GM23338 (cell line): ENCODE data around the gene IFNA4.
"Not testable (repeated sequence)": the region's sequence is repeated elsewhere in the genome, so short reads cannot be mapped to it uniquely, and the experiment has no call there.

Source experiments
- CREB1 ChIP-seq: fragments of 250-450 bp; sonication (Bioruptor Pico); IDR thresholded peaks from 2 replicates; pipeline ENCODE4 v1.5.0; 2020; ENCODE audit warnings: low read depth, mild to moderate bottlenecking, moderate library complexity
- EZH2 ChIP-seq: fragments of 200-600 bp; sonication (generic); IDR thresholded peaks from one replicate; pipeline ENCODE4 v1.8.0; 2017; ENCODE audit warnings: antibody characterized with exemption, mild to moderate bottlenecking, low read depth; ENCODE audit not compliant: unreplicated experiment
- EZH2phosphoT487 ChIP-seq: fragments of 200-600 bp; sonication (generic); IDR thresholded peaks from one replicate; pipeline ENCODE4 v1.8.1; 2018; ENCODE audit warnings: antibody characterized with exemption; ENCODE audit not compliant: unreplicated experiment
- JUNB ChIP-seq: IDR thresholded peaks from one replicate; pipeline ENCODE4 v1.6.1; 2016; ENCODE audit warnings: antibody characterized with exemption; ENCODE audit not compliant: unreplicated experiment
- NANOG ChIP-seq: IDR thresholded peaks from 2 replicates; pipeline ENCODE4 v1.6.1; 2016; ENCODE audit warnings: antibody characterized with exemption, borderline replicate concordance
- POLR2AphosphoS5 ChIP-seq: IDR thresholded peaks from 2 replicates; pipeline ENCODE4 v1.6.1; 2016; ENCODE audit warnings: antibody characterized with exemption, low read depth
- STAT1 ChIP-seq: IDR thresholded peaks from one replicate; pipeline ENCODE4 v1.6.1; 2016; ENCODE audit warnings: antibody characterized with exemption; ENCODE audit not compliant: unreplicated experiment
- ZNF114 ChIP-seq: fragments of 250-450 bp; sonication (Bioruptor Pico); IDR thresholded peaks from 2 replicates; pipeline ENCODE4 v1.5.0; 2020; ENCODE audit warnings: mild to moderate bottlenecking, moderate library complexity
- ZNF331 ChIP-seq: fragments of 250-450 bp; sonication (Bioruptor Pico); IDR thresholded peaks from 2 replicates; pipeline ENCODE4 v1.5.0; 2020; ENCODE audit warnings: low read depth, mild to moderate bottlenecking, moderate library complexity
- TF ChIP-seq, protein P1 (sequence below), 2 experiments: fragments of 200-600 bp in 1 of 2; sonication (generic) in 1 of 2; conservative IDR thresholded peaks; 2 replicates each; pipeline versions ENCODE4 v1.5.1 to v1.6.1; 2016 to 2017; ENCODE audit warnings: antibody characterized with exemption in 2 of 2, low read depth in 2 of 2, mild to moderate bottlenecking in 2 of 2, moderate library complexity in 1 of 2
- TF ChIP-seq, protein P2 (sequence below): IDR thresholded peaks from one replicate; pipeline ENCODE4 v1.6.1; 2018; ENCODE audit warnings: antibody characterized with exemption; ENCODE audit not compliant: unreplicated experiment
- TF ChIP-seq, protein P3 (sequence below): IDR thresholded peaks from 2 replicates; pipeline ENCODE4 v1.6.1; 2016; ENCODE audit warnings: antibody characterized with exemption
- TF ChIP-seq, protein P4 (sequence below): fragments of 250-450 bp; sonication (Bioruptor Pico); IDR thresholded peaks from 2 replicates; pipeline ENCODE4 v1.5.0; 2020; ENCODE audit warnings: mild to moderate bottlenecking, moderate library complexity

DNA sequence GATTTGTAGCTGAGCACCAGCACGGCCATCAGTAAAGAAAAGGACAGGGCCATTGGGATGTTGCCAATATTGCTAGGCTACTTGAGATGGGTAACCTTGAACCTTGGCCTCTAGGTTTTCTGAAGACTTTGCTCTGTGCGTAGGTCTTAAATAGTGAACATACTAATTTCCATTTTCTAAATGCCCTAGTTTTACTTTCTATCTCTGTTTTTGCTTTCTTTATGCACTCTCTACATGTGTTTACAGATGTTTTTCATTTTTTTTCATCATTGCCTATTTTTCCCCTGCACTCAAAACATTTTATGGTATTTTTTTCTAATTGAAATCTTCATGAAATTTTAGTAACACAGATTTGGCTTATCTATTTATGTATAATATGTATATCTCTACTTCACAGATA is 20.8 kb downstream of the IFNA4 start, which contains the start of gene IFNA21:
- TF ChIP-seq, protein P1, sequence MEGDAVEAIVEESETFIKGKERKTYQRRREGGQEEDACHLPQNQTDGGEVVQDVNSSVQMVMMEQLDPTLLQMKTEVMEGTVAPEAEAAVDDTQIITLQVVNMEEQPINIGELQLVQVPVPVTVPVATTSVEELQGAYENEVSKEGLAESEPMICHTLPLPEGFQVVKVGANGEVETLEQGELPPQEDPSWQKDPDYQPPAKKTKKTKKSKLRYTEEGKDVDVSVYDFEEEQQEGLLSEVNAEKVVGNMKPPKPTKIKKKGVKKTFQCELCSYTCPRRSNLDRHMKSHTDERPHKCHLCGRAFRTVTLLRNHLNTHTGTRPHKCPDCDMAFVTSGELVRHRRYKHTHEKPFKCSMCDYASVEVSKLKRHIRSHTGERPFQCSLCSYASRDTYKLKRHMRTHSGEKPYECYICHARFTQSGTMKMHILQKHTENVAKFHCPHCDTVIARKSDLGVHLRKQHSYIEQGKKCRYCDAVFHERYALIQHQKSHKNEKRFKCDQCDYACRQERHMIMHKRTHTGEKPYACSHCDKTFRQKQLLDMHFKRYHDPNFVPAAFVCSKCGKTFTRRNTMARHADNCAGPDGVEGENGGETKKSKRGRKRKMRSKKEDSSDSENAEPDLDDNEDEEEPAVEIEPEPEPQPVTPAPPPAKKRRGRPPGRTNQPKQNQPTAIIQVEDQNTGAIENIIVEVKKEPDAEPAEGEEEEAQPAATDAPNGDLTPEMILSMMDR (conservative IDR thresholded peaks at IDR 0.05; ENCODE audit: low read depth in 2 of 2): not testable (repeated sequence)
- not testable (repeated sequence) for TF ChIP-seq STAT1; EZH2; POLR2AphosphoS5; EZH2phosphoT487; ZNF114 (CRISPR knock-in tag); CREB1 (CRISPR knock-in tag); JUNB; ZNF331 (CRISPR knock-in tag); NANOG
- TF ChIP-seq, protein P2, sequence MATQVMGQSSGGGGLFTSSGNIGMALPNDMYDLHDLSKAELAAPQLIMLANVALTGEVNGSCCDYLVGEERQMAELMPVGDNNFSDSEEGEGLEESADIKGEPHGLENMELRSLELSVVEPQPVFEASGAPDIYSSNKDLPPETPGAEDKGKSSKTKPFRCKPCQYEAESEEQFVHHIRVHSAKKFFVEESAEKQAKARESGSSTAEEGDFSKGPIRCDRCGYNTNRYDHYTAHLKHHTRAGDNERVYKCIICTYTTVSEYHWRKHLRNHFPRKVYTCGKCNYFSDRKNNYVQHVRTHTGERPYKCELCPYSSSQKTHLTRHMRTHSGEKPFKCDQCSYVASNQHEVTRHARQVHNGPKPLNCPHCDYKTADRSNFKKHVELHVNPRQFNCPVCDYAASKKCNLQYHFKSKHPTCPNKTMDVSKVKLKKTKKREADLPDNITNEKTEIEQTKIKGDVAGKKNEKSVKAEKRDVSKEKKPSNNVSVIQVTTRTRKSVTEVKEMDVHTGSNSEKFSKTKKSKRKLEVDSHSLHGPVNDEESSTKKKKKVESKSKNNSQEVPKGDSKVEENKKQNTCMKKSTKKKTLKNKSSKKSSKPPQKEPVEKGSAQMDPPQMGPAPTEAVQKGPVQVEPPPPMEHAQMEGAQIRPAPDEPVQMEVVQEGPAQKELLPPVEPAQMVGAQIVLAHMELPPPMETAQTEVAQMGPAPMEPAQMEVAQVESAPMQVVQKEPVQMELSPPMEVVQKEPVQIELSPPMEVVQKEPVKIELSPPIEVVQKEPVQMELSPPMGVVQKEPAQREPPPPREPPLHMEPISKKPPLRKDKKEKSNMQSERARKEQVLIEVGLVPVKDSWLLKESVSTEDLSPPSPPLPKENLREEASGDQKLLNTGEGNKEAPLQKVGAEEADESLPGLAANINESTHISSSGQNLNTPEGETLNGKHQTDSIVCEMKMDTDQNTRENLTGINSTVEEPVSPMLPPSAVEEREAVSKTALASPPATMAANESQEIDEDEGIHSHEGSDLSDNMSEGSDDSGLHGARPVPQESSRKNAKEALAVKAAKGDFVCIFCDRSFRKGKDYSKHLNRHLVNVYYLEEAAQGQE: not testable (repeated sequence)
- TF ChIP-seq, protein P3, sequence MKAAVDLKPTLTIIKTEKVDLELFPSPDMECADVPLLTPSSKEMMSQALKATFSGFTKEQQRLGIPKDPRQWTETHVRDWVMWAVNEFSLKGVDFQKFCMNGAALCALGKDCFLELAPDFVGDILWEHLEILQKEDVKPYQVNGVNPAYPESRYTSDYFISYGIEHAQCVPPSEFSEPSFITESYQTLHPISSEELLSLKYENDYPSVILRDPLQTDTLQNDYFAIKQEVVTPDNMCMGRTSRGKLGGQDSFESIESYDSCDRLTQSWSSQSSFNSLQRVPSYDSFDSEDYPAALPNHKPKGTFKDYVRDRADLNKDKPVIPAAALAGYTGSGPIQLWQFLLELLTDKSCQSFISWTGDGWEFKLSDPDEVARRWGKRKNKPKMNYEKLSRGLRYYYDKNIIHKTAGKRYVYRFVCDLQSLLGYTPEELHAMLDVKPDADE: not testable (repeated sequence)
- TF ChIP-seq, protein P4, sequence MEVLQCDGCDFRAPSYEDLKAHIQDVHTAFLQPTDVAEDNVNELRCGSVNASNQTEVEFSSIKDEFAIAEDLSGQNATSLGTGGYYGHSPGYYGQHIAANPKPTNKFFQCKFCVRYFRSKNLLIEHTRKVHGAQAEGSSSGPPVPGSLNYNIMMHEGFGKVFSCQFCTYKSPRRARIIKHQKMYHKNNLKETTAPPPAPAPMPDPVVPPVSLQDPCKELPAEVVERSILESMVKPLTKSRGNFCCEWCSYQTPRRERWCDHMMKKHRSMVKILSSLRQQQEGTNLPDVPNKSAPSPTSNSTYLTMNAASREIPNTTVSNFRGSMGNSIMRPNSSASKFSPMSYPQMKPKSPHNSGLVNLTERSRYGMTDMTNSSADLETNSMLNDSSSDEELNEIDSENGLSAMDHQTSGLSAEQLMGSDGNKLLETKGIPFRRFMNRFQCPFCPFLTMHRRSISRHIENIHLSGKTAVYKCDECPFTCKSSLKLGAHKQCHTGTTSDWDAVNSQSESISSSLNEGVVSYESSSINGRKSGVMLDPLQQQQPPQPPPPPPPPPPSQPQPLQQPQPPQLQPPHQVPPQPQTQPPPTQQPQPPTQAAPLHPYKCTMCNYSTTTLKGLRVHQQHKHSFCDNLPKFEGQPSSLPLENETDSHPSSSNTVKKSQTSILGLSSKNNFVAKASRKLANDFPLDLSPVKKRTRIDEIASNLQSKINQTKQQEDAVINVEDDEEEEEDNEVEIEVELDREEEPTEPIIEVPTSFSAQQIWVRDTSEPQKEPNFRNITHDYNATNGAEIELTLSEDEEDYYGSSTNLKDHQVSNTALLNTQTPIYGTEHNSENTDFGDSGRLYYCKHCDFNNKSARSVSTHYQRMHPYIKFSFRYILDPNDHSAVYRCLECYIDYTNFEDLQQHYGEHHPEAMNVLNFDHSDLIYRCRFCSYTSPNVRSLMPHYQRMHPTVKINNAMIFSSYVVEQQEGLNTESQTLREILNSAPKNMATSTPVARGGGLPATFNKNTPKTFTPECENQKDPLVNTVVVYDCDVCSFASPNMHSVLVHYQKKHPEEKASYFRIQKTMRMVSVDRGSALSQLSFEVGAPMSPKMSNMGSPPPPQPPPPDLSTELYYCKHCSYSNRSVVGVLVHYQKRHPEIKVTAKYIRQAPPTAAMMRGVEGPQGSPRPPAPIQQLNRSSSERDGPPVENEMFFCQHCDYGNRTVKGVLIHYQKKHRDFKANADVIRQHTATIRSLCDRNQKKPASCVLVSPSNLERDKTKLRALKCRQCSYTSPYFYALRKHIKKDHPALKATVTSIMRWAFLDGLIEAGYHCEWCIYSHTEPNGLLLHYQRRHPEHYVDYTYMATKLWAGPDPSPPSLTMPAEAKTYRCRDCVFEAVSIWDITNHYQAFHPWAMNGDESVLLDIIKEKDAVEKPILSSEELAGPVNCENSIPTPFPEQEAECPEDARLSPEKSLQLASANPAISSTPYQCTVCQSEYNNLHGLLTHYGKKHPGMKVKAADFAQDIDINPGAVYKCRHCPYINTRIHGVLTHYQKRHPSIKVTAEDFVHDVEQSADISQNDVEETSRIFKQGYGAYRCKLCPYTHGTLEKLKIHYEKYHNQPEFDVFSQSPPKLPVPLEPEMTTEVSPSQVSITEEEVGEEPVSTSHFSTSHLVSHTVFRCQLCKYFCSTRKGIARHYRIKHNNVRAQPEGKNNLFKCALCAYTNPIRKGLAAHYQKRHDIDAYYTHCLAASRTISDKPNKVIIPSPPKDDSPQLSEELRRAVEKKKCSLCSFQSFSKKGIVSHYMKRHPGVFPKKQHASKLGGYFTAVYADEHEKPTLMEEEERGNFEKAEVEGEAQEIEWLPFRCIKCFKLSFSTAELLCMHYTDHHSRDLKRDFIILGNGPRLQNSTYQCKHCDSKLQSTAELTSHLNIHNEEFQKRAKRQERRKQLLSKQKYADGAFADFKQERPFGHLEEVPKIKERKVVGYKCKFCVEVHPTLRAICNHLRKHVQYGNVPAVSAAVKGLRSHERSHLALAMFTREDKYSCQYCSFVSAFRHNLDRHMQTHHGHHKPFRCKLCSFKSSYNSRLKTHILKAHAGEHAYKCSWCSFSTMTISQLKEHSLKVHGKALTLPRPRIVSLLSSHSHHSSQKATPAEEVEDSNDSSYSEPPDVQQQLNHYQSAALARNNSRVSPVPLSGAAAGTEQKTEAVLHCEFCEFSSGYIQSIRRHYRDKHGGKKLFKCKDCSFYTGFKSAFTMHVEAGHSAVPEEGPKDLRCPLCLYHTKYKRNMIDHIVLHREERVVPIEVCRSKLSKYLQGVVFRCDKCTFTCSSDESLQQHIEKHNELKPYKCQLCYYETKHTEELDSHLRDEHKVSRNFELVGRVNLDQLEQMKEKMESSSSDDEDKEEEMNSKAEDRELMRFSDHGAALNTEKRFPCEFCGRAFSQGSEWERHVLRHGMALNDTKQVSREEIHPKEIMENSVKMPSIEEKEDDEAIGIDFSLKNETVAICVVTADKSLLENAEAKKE: not testable (repeated sequence)
